GM19328 (cell line): ENCODE data around the gene APOL4.
"Not testable (repeated sequence)": the region's sequence is repeated elsewhere in the genome, so short reads cannot be mapped to it uniquely, and the experiment has no call there.

ENCODE experiments used
- ATAC-seq: cut with Tn5 transposase; IDR thresholded peaks from one replicate; pipeline ENCODE4 v1.9.1; 2021; ENCODE audit warnings: mild to moderate bottlenecking, moderate library complexity; ENCODE audit not compliant: unreplicated experiment

APOL4 gene, protein sequence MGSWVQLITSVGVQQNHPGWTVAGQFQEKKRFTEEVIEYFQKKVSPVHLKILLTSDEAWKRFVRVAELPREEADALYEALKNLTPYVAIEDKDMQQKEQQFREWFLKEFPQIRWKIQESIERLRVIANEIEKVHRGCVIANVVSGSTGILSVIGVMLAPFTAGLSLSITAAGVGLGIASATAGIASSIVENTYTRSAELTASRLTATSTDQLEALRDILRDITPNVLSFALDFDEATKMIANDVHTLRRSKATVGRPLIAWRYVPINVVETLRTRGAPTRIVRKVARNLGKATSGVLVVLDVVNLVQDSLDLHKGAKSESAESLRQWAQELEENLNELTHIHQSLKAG

DNA sequence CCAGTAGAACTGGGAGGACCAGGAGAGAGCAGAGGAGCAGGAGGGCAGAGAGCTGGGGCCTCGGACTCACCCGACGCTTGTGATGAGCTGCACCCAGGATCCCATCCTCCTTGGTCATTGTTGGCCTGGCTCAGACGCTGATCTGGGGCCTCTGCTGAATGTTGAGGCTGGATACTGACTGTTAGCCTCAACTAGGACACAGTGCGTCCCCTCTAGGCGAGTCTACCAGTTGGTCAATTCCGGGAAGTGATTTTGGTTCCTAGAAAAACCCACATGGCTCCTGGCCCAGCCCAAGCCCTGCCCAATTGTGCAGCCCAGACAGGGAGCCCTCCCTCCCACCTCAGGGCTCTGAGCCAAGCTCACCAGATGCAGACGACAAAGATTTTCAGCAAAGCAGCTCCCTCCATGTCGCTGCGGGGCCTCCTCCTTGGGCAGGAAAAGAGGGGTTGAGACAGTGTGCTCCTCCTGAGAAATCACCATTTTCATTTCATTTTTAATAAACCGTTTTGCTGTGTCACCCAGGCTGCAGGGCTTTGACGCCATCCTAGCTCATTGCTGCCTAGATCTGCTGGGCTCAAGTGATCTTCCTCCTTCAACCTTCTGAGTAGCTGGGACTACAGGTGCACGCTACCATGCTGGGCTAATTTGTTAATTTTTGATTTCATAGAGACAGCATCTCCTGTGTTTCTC lies at the start of gene APOL4:
APOL4 (minus strand) TSS at position 180 of the 690 bp plus-strand sequence; CDS start at position 105, 75 bp downstream.
- ATAC-seq: no peak

DNA sequence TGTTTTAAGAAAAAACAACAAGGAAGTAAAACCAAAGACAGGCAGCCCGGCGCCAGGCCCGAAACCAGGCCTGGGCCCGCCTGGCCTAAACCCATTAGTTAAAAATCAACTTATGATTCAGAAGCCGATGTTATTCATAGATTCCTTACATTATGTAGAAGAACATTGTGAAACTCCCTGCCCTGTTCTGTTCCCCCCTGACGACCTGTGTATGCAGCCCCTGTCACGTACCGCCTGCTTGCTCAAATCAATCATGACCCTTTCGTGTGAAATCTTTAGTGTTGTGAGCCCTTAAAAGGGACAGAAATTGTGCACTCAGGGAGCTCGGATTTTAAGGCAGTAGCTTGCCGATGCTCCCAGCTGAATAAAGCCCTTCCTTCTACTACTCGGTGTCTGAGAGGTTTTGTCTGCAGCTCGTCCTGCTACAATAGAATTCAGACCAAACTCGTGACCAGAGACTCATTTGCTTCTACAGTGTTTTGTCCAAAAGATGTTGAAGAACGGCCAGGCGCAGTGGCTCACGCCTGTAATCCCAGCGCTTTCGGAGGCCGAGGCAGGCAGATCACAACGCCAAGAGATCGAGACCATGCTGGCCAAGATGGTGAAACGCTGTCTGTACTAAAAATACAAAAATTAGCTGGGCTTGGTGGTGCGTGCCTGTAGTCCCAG lies 48.8 kb upstream of the APOL4 start:
- ATAC-seq: not testable (repeated sequence)

DNA sequence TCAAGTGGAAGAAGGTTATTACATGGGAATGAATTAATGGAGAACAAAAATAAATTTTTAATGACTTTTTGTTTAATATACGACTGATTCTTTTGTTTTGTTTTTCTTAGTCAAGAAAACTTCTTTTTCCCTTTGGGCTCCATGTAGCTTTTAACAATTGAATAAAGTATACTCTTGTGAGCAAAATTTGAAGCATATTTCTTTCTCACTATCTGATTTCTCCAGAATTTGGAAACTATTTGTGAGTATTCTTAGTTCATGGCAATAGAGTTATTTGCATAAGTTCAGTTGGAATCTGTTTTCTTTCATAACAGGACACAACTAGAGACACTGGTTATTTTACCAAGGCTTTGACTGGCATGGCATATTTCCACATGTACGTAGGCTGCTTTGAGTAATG lies 47.6 kb upstream of the APOL4 start:
- ATAC-seq: no peak

DNA sequence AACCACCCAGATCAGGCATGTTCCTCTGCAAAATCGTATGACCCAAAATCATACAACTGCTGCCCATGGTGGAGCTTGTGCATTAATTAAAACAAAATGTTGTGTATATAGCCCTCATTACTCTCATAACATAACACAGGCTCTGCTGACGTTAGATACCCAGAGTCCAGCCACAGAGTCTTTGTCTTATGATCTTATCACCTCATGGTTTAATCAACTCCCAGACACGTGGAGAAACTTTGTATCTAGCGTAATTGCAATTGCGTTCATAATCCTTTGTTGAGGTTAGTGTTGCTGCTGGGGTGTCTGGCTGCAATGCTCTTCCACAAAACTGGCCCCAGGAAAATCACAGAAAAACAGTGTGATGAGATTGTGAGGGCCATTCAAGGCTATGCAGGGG lies 46.3 kb upstream of the APOL4 start:
- ATAC-seq: no peak

DNA sequence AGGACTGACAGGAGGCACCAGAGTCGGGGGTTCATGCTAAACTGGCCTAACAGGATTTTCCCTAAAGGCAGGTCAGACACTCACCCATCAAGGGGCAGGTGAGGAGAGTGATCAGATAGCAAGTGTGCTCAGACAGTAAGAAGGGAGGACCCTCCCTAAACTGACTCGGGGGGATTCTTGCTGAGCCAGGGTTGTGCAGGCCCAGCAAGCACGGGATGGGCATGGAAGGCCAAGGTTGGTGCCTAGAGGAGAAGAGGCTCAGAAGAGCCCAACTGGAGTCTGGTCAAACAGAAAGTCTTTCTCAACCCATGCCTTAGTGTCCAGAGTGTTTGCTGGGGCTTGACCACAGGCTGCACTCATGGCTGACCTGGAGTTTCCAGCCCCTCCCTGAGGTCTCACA lies 45.1 kb upstream of the APOL4 start:
- ATAC-seq: no peak

DNA sequence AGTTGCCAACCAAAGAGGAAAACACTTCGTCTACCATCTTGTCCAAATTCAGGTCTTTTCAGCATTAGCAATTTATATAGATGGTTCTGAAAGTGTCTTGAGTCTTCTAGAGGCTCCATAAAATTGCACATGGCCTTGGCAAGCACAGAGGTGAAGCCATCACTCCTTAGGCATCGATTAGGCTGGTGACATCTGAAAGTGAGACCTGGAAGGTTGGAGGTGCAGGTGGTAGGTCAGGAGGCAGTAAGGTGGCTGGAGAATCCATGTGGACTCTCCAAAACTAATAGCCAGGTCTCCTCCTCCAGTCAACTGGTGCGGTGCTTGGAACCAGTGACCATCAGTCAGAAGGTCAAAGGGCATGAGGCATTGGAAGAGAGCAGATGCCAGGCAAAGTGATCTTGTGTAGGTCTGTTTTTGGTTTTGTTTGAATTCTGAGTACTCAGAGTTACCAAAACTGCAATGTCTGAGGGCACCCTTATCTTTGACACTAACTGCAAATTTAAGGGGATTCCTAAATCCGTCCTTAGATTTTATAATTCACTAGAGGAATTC lies 44.3 kb upstream of the APOL4 start:
- no peak for ATAC-seq

DNA sequence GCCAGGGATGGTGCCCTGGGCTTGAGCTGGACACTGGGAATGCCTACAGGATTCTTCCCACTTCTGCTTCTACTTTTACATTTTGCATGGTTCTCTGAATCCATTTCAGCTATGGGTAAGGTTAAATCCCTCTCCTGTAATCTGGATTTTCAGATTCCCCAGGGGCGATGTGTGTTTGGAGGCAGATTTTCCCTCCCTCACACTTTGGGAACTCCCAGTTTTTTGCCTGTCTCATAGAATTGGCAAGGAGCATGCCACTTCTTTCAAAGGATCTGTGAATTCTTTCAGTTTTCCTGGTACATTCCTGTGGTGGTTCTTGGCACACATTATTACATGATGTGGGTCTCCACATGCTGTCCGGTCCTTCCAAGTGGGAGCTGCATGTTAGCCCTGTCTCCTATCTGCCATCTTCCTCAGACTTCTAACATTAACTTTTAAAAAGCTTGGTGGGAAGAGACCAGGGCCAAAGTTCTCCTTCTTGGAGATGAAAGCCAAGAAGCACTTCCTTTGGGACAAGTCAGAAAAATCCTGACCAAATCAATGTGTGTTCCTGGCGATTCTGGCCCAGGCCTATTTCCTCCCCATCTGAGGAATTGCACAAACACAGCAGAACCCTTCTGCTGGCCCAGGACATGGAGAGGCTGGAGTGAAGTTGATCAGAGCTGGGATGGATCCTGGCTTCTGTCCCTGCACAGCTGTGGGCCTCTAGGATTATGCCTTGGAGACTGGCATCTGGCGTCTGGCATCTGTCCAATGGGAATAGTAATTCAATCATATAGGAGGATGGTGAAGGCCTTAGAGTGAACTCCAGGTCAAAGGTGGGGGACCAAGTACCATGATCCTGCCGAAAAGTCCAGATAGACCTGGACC lies 43.1 kb upstream of the APOL4 start:
- no peak for ATAC-seq

DNA sequence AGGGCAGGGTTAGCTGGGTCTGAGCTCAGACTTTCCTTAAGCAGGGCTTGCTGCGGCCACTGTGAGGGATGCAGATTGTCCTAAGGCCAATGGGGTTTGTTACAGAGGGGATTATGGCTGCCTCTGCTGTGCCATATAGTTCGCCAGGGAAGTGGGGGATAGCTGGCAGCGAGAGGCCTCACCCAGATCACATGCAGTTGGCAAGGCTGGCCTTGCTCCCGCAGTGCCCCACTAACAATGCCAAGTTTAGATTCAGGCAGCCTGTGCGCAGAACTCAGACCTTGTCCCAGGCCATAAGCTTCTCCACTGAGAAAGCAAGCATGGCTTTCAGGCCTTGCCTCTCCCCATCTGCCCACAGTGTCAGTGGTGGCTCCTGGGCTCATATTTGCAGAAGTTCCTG lies 42.4 kb upstream of the APOL4 start:
- no peak for ATAC-seq

DNA sequence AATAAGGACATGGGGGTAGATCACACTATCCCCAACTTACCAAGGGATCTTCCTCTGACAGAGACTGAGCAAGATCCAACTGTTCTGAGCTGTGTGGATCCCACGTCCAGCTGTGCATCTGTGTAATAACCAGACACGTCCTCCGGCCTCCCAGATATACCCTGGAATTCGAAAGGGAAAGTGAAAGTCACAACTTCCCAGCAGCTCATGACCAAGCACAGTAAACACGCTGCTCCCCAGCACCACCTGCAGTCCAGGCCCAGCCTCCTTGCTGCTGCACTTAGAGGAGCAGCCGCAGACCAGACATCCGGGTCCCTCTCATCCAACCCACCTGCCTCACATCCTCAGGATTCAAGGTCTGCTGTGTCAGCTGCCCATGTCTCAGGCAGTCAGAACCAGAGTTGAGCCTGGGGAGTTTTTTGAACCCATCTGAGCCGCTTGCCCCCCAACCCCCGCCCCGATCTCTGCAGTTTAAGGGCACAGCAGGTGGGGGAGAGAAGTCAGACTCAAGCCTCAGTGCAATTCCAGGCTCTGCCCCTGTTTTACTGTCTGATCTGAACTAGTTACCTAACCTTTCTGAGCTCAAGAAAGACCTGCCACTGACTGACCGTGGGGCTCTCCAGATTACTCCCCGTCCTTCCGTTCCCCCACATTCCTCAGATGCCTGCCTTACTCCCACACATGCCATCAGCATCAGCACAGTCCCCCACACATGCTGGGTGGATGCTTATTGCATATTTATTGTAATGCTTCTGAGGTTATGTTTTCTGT lies 38.0 kb upstream of the APOL4 start, which contains the start of gene APOL2:
APOL2 (minus strand) TSS at position 127 of the 771 bp plus-strand sequence. CDS start 6,365 bp downstream, outside the sequence.
- peak; percentile 92 for ATAC-seq

DNA sequence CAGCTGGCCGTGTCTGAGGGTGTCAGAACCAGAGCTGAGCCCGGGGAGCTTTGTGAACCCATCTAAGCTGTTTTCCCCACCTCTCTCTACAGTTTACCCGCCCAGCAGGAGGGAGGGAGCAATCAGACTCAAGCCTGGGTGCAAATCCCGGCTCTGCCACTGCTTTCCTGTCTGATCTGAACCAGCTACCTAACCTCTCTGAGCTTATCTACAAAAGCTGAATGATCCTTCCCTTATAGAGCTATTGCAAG lies 37.5 kb upstream of the APOL4 start:
- peak; percentile 11 for ATAC-seq

DNA sequence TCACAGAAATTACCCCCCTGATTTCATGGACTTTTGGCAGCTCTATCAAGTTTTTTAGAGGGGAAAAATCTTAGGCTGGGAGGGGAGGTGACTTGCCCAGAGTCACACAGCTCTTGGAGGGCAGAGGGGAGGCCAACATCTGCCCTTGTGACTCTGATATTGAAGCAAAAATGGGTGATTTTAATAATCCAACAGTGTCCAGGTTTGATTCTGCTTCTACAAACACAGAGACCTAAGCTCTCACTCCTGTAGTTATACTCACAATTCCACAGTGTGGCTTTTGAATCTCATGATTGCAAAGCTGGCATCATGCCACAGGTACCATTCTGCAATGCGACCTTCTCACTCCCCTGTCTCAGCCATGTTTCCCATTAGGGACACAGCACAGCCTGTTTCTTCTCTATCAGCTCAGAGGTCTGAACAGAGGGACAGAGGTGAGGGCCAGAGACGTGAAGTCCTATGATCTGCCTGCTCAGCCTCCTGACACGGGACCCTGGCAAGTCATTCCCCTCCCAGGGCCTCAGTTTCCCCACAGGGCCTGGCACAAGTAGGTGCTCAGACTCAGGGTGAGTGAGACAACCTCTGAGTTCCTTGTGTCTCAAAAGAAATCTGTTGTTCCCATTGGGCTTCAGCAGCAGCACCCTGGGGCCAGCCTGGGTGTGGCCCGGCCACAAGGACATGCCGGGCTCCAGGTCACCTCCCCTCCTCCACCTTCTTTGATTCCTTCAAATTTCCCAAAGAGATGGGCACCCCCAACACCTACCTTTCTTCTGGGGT lies 37.0 kb upstream of the APOL4 start:
- ATAC-seq: no peak

DNA sequence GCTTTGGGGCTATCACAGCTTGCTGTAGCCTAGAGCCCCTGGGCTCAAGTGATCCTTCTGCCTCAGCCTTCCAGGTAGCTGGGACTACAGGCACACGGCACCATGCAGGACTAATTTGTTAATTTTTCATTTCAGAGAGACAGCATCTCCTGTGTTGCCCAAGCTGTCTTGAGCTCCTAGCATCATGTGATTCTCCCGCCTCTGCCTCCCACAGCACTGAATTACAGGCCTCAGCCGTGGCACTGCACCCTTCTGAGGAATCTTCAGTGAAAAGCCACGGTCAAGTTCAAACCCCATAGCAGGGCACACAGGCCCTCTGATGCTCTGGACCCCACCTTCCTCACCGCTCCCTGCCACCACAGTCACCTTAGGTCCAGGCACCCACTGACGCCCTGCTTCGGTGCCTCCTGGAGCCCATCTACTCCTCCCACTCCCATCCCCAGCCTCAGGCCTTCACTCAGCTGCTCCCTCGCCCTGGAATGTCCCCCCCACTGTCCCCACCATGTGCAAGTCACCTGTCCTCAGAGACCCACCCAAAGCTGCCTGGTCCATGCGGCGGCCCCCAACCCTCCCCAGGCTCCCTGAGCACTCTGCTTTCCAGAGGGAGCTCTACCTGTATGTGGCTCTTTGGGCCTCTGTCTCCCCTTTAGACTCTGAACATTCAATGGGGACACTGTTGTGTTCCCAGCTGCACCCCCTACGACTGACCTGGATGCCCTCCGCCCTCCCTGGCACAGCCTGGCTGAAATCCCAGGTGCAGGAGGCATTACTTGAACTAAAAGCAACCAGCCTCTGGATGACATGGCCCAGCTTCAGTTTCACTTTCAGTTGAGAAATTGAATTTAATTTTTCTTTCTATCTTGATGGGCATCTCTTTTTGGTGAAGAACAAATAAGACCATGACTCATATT lies 36.1 kb upstream of the APOL4 start:
- ATAC-seq: no peak

DNA sequence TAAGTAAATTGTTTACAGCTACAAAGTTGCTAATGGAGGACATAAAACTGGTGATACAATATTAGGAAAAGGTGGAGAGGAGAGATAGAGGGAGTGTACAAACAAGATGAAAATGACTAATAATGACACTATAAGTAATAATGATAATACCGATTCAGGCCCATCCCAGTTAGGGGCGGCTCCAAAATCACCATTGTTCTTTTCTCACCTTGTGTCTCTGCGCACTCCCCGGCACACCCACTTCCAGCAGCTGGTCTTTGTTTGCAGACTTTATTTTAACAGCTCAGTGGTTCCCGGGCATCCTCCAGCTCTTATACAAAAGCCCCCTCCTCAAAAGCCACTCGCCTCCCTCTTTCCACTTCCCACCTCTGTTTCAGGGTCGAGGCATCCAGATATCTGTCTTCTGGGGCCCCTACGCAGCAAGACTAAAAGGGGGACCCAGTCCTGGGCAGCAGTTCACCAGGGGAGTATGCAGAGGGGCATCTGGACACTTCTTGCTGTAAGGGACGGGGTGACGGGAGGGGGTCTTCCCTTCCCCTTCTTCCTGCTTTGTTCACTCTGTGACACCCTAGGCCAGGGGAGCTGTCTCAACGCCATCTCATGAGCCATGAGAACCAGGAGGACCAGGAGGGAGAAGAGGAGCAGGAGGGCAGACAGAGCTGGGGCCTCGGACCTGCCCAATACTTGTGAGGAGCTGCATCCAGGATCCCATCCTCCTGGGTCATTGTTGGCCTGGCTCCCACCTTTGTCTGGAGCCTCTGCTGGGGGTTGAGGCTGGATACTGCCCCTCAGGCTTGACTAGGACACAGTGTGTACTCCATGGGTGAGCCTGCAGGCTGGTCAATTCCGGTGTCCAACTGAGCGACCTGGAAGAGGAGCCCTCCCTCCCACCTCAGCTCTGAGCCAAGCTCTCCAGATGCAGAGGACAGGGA lies 35.0 kb upstream of the APOL4 start:
- no peak for ATAC-seq

DNA sequence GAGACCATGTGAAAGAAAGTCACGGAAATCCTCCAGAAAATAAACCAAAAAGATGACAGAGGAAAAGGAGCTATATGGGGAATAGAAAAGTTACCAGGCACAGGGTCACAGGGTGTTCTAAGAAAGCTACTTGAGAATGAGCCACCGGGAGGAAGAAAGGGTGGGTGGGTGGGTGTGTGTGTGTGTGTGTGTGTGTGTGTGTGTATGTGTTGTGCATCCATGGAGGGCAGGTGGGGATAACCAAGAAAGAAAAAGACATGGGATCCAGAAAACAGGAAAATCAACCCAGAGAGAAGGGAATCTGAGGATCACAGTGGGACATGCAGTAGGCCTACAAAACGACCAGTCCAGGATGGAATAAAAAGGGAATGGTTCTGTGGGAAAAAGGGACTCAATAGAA lies 34.0 kb upstream of the APOL4 start:
- ATAC-seq: no peak

DNA sequence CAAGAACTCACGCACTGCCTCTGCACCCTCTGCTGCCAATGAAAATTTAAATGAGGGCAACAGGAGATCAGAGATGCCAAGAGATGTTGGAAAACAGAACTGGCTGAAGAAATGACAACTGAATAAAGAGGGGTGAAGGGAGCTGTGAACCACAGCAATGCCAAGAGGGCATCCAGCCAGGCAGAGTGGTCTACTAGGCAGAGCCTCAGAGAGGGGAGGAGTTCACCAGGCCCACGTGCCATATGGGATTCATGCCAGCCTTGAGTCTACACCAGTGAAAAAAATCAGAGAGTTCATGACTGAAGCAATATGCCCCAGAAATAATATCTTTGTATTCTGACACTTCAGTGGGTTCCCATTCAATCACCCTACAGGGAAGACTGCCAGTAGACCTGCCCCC lies 33.3 kb upstream of the APOL4 start:
- no peak for ATAC-seq

DNA sequence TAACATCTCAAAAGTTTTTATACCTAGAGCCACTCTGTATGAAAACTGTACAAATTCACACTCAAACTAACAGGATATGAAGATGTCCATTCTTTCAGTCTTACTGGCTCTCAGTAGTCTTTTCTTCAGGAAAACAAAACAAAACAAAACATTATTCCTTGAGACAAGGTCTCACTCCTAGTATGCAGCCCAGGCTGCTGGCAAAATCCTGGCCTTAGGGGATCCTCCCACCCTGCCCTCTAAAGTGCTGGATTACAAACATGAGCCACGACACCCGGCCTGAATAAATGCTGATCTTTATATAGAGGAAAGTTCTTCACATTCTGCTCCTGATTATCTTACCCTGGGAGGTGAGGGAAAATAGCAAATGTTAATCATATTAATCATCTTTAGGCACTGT lies 32.6 kb upstream of the APOL4 start:
- ATAC-seq: no peak

DNA sequence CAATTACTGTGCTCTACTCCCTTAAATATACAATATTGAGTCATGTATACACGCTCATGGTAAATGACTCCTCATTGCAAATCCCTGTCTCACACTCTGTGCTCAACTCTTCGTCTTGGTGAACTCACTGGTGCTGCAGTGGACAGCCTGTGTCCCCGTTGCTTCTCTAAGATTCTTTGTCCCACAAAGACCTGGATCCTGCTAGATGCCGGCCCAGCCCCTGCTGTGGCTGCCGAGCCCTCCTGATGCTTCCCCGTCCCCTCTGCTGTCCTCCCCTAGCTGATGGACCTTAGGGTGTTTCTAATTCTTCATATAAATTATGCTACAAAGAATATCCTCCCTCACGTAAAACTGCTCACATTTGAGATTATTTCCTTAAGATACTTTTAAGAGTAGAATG lies 32.2 kb upstream of the APOL4 start:
- ATAC-seq: no peak
